Loucy (cell line): Measurements from ENCODE around the gene TMEM108.

Source experiments
- H2AFZ ChIP-seq: fragments of 200-600 bp; sonication (generic); 2 replicates; pipeline ENCODE4 v1.6.0; 2016; ENCODE audit warnings: antibody characterized with exemption, mild to moderate bottlenecking, low read length, moderate library complexity
- H3F3A ChIP-seq: fragments of 200-600 bp; 2 replicates; pipeline ENCODE4 v1.6.0; 2016; ENCODE audit warnings: antibody characterized with exemption, low read depth, mild to moderate bottlenecking
- H3K27me3 ChIP-seq: fragments of 200-600 bp; sonication (generic); 2 replicates; pipeline ENCODE4 v1.6.1; 2014; ENCODE audit warnings: low read length, mild to moderate bottlenecking; ENCODE audit not compliant: insufficient read depth, poor library complexity, severe bottlenecking
- H3K36me3 ChIP-seq: fragments of 200-600 bp; sonication (generic); 2 replicates; pipeline ENCODE4 v1.6.1; 2016; ENCODE audit warnings: low read length; ENCODE audit not compliant: insufficient read depth
- H3K4me1 ChIP-seq: fragments of 200-600 bp; sonication (generic); 2 replicates; pipeline ENCODE4 v1.5.1; 2014; ENCODE audit warnings: low read length, mild to moderate bottlenecking; ENCODE audit not compliant: insufficient read depth, poor library complexity, severe bottlenecking
- H3K4me2 ChIP-seq: fragments of 200-600 bp; sonication (generic); 2 replicates; pipeline ENCODE4 v1.6.0; 2014; ENCODE audit warnings: antibody characterized with exemption, low read length, low read depth, mild to moderate bottlenecking; ENCODE audit not compliant: poor library complexity, severe bottlenecking
- H3K4me3 ChIP-seq: fragments of 200-600 bp; sonication (generic); 2 replicates; pipeline ENCODE4 v1.5.1; 2014; ENCODE audit warnings: low read length, mild to moderate bottlenecking, mixed read lengths; ENCODE audit not compliant: poor library complexity, severe bottlenecking
- H3K79me2 ChIP-seq: fragments of 200-600 bp; sonication (generic); 2 replicates; pipeline ENCODE4 v1.6.1; 2014; ENCODE audit warnings: low read length; ENCODE audit not compliant: insufficient read depth
- H3K9ac ChIP-seq: fragments of 200-600 bp; sonication (generic); 2 replicates; pipeline ENCODE4 v1.6.0; 2014; ENCODE audit warnings: mild to moderate bottlenecking, low read depth, low read length, moderate library complexity; ENCODE audit not compliant: poor library complexity, severe bottlenecking
- H3K9me2 ChIP-seq: fragments of 200-600 bp; sonication (generic); replicated peaks from 2 replicates; pipeline ENCODE4 v1.6.1; 2016; ENCODE audit warnings: low read depth, low read length, mixed read lengths
- H3K9me3 ChIP-seq: fragments of 200-600 bp; sonication (generic); 2 replicates; pipeline ENCODE4 v1.6.1; 2014; ENCODE audit warnings: mild to moderate bottlenecking, antibody characterized with exemption, low read length, low read depth; ENCODE audit not compliant: insufficient read depth
- H4K20me1 ChIP-seq: fragments of 200-600 bp; sonication (generic); 2 replicates; pipeline ENCODE4 v1.6.0; 2014; ENCODE audit warnings: antibody characterized with exemption, low read length, mild to moderate bottlenecking; ENCODE audit not compliant: insufficient read depth, poor library complexity, severe bottlenecking
- EZH2phosphoT487 ChIP-seq: fragments of 200-600 bp; IDR thresholded peaks from 2 replicates; pipeline ENCODE4 v1.6.1; 2018; ENCODE audit warnings: antibody characterized with exemption, mild to moderate bottlenecking, moderate library complexity, borderline replicate concordance
- TF ChIP-seq, protein P1 (sequence below): fragments of 200-600 bp; sonication (generic); conservative IDR thresholded peaks from 2 replicates; pipeline ENCODE4 v1.5.1; 2014; ENCODE audit warnings: mild to moderate bottlenecking, antibody characterized with exemption, low read length

TMEM108 gene

GRCh38 chr3:133161656-133162055 lies 123.5 kb downstream of the TMEM108 start:
- no peak overlapping the region for H3K4me3 ChIP-seq
- no peaks in the 10 kb centered on the region for H4K20me1 ChIP-seq
- no peak for TF ChIP-seq EZH2phosphoT487
- TF ChIP-seq, protein P1, sequence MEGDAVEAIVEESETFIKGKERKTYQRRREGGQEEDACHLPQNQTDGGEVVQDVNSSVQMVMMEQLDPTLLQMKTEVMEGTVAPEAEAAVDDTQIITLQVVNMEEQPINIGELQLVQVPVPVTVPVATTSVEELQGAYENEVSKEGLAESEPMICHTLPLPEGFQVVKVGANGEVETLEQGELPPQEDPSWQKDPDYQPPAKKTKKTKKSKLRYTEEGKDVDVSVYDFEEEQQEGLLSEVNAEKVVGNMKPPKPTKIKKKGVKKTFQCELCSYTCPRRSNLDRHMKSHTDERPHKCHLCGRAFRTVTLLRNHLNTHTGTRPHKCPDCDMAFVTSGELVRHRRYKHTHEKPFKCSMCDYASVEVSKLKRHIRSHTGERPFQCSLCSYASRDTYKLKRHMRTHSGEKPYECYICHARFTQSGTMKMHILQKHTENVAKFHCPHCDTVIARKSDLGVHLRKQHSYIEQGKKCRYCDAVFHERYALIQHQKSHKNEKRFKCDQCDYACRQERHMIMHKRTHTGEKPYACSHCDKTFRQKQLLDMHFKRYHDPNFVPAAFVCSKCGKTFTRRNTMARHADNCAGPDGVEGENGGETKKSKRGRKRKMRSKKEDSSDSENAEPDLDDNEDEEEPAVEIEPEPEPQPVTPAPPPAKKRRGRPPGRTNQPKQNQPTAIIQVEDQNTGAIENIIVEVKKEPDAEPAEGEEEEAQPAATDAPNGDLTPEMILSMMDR: no peak
- no peaks in the 10 kb centered on the region for H3F3A ChIP-seq
- H3K9me2 ChIP-seq: no peaks in the 10 kb centered on the region
- no peak overlapping the region for H3K4me2 ChIP-seq
- H3K36me3 ChIP-seq: no peaks in the 10 kb centered on the region
- no peak overlapping the region for H2AFZ ChIP-seq
- H3K27me3 ChIP-seq: no peaks in the 10 kb centered on the region
- no peaks in the 10 kb centered on the region for H3K9me3 ChIP-seq
- H3K9ac ChIP-seq: no peak overlapping the region
- no peaks in the 10 kb centered on the region for H3K79me2 ChIP-seq
- H3K4me1 ChIP-seq: no peaks in the 10 kb centered on the region

DNA sequence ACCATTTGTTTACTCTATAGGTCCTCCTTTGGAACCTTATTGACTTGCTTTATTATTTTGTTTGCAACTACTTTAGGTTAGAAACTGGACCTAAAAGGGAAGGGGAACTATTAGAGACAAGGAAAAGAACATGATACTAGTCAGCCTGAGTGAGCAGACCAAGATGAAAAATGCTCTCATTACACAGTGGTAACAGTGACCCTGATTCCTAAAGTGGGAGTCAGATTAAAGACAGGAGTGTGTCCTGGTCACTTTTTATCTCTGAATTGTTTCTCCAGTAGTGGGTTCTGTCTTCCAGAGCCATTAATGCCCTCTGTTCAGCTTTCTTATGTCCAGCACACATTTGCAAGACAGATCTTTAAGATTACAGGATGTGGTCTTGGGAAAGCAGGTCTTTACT lies 124.1 kb downstream of the TMEM108 start:
- no peaks in the 10 kb centered on the region for H4K20me1 ChIP-seq
- no peak overlapping the region for H3K4me3 ChIP-seq
- no peaks in the 10 kb centered on the region for H3K4me1 ChIP-seq
- no peak overlapping the region for H3K4me2 ChIP-seq
- H3F3A ChIP-seq: no peaks in the 10 kb centered on the region
- no peaks in the 10 kb centered on the region for H3K36me3 ChIP-seq
- no peak for TF ChIP-seq EZH2phosphoT487
- TF ChIP-seq, protein P1: no peak
- no peaks in the 10 kb centered on the region for H3K79me2 ChIP-seq
- H3K9me2 ChIP-seq: no peaks in the 10 kb centered on the region
- no peaks in the 10 kb centered on the region for H3K27me3 ChIP-seq
- no peak overlapping the region for H3K9ac ChIP-seq
- no peak overlapping the region for H2AFZ ChIP-seq
- H3K9me3 ChIP-seq: no peaks in the 10 kb centered on the region

DNA sequence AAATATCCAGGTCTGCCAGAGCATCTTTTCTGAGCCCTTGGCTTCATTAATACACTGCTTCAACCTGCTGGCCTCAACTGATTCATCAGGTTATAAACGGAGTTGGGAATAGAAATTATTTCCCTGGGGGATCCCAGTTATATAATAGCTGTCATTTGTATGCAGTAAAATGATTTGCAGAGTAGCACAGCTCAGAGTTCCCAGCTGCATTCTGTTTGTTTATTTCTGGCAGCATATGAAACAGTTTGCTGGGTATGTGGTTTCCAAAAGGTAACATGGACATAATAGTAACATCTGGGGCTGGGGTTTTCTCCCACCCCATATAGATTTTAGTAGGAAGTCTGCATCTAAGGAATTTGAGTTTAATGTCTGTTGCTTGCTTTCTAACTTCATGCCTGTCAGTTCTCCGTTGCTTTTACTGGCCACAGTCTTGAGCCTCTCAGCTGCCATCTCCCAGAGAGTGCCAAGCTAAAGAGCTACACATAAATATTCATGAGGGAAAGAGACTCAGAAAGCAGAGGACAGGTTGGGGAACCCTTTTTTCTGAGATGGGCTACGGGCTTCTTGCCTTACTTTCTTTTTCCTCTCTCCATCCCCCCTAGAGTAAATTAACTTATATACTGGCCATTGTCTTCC lies 124.6 kb downstream of the TMEM108 start:
- H3F3A ChIP-seq: no peaks in the 10 kb centered on the region
- H4K20me1 ChIP-seq: no peaks in the 10 kb centered on the region
- no peaks in the 10 kb centered on the region for H3K9me2 ChIP-seq
- H3K9ac ChIP-seq: no peak overlapping the region
- H3K36me3 ChIP-seq: no peaks in the 10 kb centered on the region
- no peaks in the 10 kb centered on the region for H3K79me2 ChIP-seq
- no peak overlapping the region for H2AFZ ChIP-seq
- H3K4me2 ChIP-seq: no peak overlapping the region
- no peaks in the 10 kb centered on the region for H3K27me3 ChIP-seq
- no peak overlapping the region for H3K4me3 ChIP-seq
- H3K4me1 ChIP-seq: no peaks in the 10 kb centered on the region
- no peaks in the 10 kb centered on the region for H3K9me3 ChIP-seq
- TF ChIP-seq EZH2phosphoT487: no peak
- TF ChIP-seq, protein P1: no peak
